Lower lobe of right lung (tissue), 2 donors: ENCODE results near the gene IPO13. TPM values are rescaled to one million over a fixed set of nuclear protein-coding genes. Genes with fewer than 3 reads are reported as not detected.

ENCODE experiments used
- ATAC-seq, 2 donors: fragments of 200-7000 bp; cut with Tn5 transposase; one replicate each; pipeline ENCODE4 v1.9.1; 2020 to 2022; ENCODE audit warnings: mild to moderate bottlenecking in 2 of 2, moderate library complexity in 2 of 2
- DNase-seq: peaks from one replicate; pipeline ENCODE4 v3.0.0-alpha.2; 2020
- H3K27ac ChIP-seq: fragments of 200-600 bp; one replicate; pipeline ENCODE4 v1.8.0; 2022
- H3K27me3 ChIP-seq: fragments of 200-600 bp; one replicate; pipeline ENCODE4 v1.8.0; 2022; ENCODE audit warnings: low read depth
- H3K36me3 ChIP-seq: fragments of 200-600 bp; one replicate; pipeline ENCODE4 v1.8.0; 2022; ENCODE audit warnings: mild to moderate bottlenecking
- H3K4me1 ChIP-seq: fragments of 200-600 bp; one replicate; pipeline ENCODE4 v1.8.0; 2022
- H3K4me3 ChIP-seq: fragments of 200-600 bp; one replicate; pipeline ENCODE4 v1.8.0; 2022; ENCODE audit warnings: mild to moderate bottlenecking
- H3K9me3 ChIP-seq: fragments of 200-600 bp; one replicate; pipeline ENCODE4 v1.8.0; 2022
- CTCF ChIP-seq: fragments of 200-600 bp; IDR thresholded peaks from one replicate; pipeline ENCODE4 v1.8.0; 2022; ENCODE audit warnings: antibody characterized with exemption, mild to moderate bottlenecking
- intact Hi-C: fragments of 100-400 bp; cut with DNase I; formaldehyde crosslinking; loops from one replicate; pipeline ENCODE4 v1.11.0; 2022
- total RNA-seq: library from RNA; stranded (reverse); fragmentation: NEBNext Ultra II Directional; extraction: Animal tissue kit (Norgen Biotek cat#: 25700); gene quantifications from one replicate; pipeline ENCODE4 v1.2.1, GENCODE V29; 2021
- donor health status: DM: no; HTN: yes; CAD: no; lungs with severe emphysema.

IPO13 gene
- total RNA-seq, 1 donor from 2014 or later, result 28.2 TPM

- Histone ChIP-seq H3K27me3 (no peaks in the 10 kb centered on the region), H3K27ac (no peak overlapping the region), H3K4me3 (no peak overlapping the region), H3K36me3 (peaks cover 8% of the 10 kb centered on the region), H3K4me1 (peaks cover 6% of the 10 kb centered on the region), H3K9me3 (no peaks in the 10 kb centered on the region)
- ATAC-seq, result no peak
- intact Hi-C loops, result no loop called here
- no peak for DNase-seq
- TF ChIP-seq CTCF, result no peak
Measured at GRCh38 chr1:43984855-43985254, 38.1 kb downstream of the IPO13 start.

- H3K4me3 ChIP-seq, result no peak overlapping the region
- no peak for TF ChIP-seq CTCF
- no peak for ATAC-seq
- no peaks in the 10 kb centered on the region for H3K27me3 ChIP-seq
- H3K4me1 ChIP-seq, result peaks cover 7% of the 10 kb centered on the region
- intact Hi-C loops, result no loop called here
- H3K36me3 ChIP-seq, result peaks cover 8% of the 10 kb centered on the region
- no peak overlapping the region for H3K27ac ChIP-seq
- no peaks in the 10 kb centered on the region for H3K9me3 ChIP-seq
- no peak for DNase-seq
Measured at GRCh38 chr1:43985984-43986595, 39.3 kb downstream of the IPO13 start.

- Histone ChIP-seq H3K9me3 (no peaks in the 10 kb centered on the region), H3K36me3 (peaks cover 8% of the 10 kb centered on the region), H3K27me3 (no peaks in the 10 kb centered on the region), H3K4me3 (no peak overlapping the region), H3K4me1 (peaks cover 8% of the 10 kb centered on the region), H3K27ac (no peak overlapping the region)
- ATAC-seq, result no peak
- no peak for DNase-seq
- TF ChIP-seq CTCF, result no peak
- intact Hi-C loops, result no loop called here
Measured at GRCh38 chr1:43986712-43987111, 40.0 kb downstream of the IPO13 start.

- no peak overlapping the region for H3K4me3 ChIP-seq
- no peak overlapping the region for H3K27ac ChIP-seq
- no peaks in the 10 kb centered on the region for H3K27me3 ChIP-seq
- intact Hi-C loops, result no loop called here
- H3K4me1 ChIP-seq, result peaks cover 12% of the 10 kb centered on the region
- H3K9me3 ChIP-seq, result no peaks in the 10 kb centered on the region
- DNase-seq, result no peak
- no peak for TF ChIP-seq CTCF
- no peak for ATAC-seq
- peaks cover 8% of the 10 kb centered on the region for H3K36me3 ChIP-seq
Measured at GRCh38 chr1:43987159-43987902, 40.6 kb downstream of the IPO13 start.

GRCh38 chr1:43990271-43991199 is 43.8 kb downstream of the IPO13 start:
- no peak for ATAC-seq
- Histone ChIP-seq H3K36me3 (peaks cover 3% of the 10 kb centered on the region), H3K9me3 (no peaks in the 10 kb centered on the region), H3K4me3 (peak overlapping the region; percentile 81), H3K27me3 (no peaks in the 10 kb centered on the region), H3K27ac (peak overlapping the region; percentile 73), H3K4me1 (peaks cover 16% of the 10 kb centered on the region)
- intact Hi-C loops, result no loop called here
- no peak for TF ChIP-seq CTCF
- no peak for DNase-seq
